Measurements from ENCODE around the gene DBN1.
"Not testable (repeated sequence)": the region's sequence is repeated elsewhere in the genome, so short reads cannot be mapped to it uniquely, and the experiment has no call there.

DBN1 gene

GRCh38 chr5:177431317-177432142, 41.9 kb downstream of the DBN1 start:
- in situ Hi-C loops (cut with MboI; ENCODE audit: low sequenced_read_pairs): no loop called here

- in situ Hi-C loops (cut with MboI; ENCODE audit: low sequenced_read_pairs): no loop called here
These were observed 42.5 kb downstream of the DBN1 start for GRCh38 chr5:177430972-177431316.

- in situ Hi-C loops (cut with MboI; ENCODE audit: low sequenced_read_pairs): no loop called here
These were observed 43.1 kb downstream of the DBN1 start for GRCh38 chr5:177430140-177430951.

- in situ Hi-C loops (cut with MboI; ENCODE audit: low sequenced_read_pairs): no loop called here
These were observed 44.0 kb downstream of the DBN1 start for GRCh38 chr5:177429248-177430040.

- in situ Hi-C loops (cut with MboI; ENCODE audit: low sequenced_read_pairs): no loop called here
These were observed 44.7 kb downstream of the DBN1 start for GRCh38 chr5:177428574-177429217.

GRCh38 chr5:177427919-177428573, 45.4 kb downstream of the DBN1 start:
- in situ Hi-C loops (cut with MboI; ENCODE audit: low sequenced_read_pairs): no loop called here

- in situ Hi-C loops (cut with MboI; ENCODE audit: low sequenced_read_pairs): no loop called here
These were observed 46.1 kb downstream of the DBN1 start for GRCh38 chr5:177427211-177427822.

GRCh38 chr5:177426566-177427210, 46.7 kb downstream of the DBN1 start, which contains the start of gene GRK6:
Gene GRK6 (plus strand): TSS chr5:177426676. CDS start chr5:177426846, 170 bp downstream.
- in situ Hi-C loops (cut with MboI; ENCODE audit: low sequenced_read_pairs): no loop called here

- in situ Hi-C loops (cut with MboI; ENCODE audit: low sequenced_read_pairs): no loop called here
These were observed 47.5 kb downstream of the DBN1 start for GRCh38 chr5:177425801-177426565.

- in situ Hi-C loops (cut with MboI; ENCODE audit: low sequenced_read_pairs): no loop called here
These were observed 48.1 kb downstream of the DBN1 start for GRCh38 chr5:177425196-177425800.

GRCh38 chr5:177423671-177424070, 49.8 kb downstream of the DBN1 start:
- in situ Hi-C loops (cut with MboI; ENCODE audit: low sequenced_read_pairs): no loop called here

GRCh38 chr5:177421062-177421798, 52.2 kb downstream of the DBN1 start:
- in situ Hi-C loops (cut with MboI; ENCODE audit: low sequenced_read_pairs): no loop called here

- in situ Hi-C loops (cut with MboI; ENCODE audit: low sequenced_read_pairs): not testable (repeated sequence)
These were observed 53.0 kb downstream of the DBN1 start for GRCh38 chr5:177420472-177420871.

GRCh38 chr5:177419046-177419445, 54.4 kb downstream of the DBN1 start:
- in situ Hi-C loops (cut with MboI; ENCODE audit: low sequenced_read_pairs): no loop called here

- in situ Hi-C loops (cut with MboI; ENCODE audit: low sequenced_read_pairs): not testable (repeated sequence)
These were observed 56.4 kb downstream of the DBN1 start for GRCh38 chr5:177417081-177417480.

GRCh38 chr5:177414481-177414880, 59.0 kb downstream of the DBN1 start:
- in situ Hi-C loops (cut with MboI; ENCODE audit: low sequenced_read_pairs): no loop called here

GRCh38 chr5:177412603-177413233, 60.7 kb downstream of the DBN1 start:
- in situ Hi-C loops (cut with MboI; ENCODE audit: low sequenced_read_pairs): no loop called here
